Glomerular visceral epithelial cell (primary cell): ENCODE results near the gene PNO1.

ENCODE experiments used
- DNase-seq: peaks from one replicate; pipeline ENCODE4 v3.0.0-alpha.2; 2016; ENCODE audit errors: extremely low spot score

Gene PNO1

GRCh38 chr2:68193787-68194372, 36.2 kb downstream of the PNO1 start:
- DNase-seq, result peak; percentile 8

DNA sequence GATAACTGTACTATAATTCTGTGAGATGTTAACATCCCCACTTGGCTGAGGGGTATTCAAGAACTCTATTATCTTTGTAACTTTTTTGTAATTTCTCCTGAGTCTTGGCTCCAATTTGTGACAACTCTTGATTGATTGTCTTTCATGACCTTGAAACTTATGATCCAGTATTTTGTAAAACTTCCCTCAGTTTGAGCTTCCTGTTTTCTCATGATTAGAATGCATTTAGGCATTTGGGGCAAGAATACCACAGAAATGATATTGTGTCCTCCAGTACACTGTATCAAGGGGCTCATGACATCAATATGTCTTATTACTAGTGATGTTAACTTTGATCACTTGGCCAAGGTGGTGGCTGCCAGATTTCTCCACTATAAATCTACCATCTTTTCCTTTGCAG, 37.4 kb downstream of the PNO1 start:
- no peak for DNase-seq

DNA sequence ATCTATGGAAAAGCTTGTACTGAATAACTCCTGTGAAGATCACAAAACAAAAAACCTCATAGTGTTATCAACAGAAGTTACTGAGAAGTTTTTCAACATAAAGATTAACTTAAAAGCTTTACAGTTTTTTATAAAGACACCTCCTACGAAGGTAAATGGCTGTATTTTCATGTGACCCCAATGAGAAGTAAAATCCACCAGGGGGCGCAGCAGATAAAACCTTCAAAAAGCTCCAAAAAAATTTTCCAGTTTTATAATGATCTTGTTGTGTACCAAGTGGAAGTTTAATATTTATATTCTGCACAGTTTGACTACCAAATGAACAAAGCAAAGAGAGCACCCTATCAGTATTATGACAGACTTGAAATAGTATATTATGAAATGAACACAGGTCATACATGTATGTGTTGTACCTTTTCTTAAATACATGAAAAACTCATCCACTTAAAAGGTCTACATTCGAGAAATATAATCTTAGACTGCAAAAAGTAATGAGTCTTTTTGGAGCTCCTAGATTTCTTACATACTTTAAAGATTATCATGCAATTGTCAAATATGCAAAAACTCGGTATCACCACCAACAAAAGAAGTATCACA, 38.5 kb downstream of the PNO1 start:
- peak; percentile 31 for DNase-seq

GRCh38 chr2:68200157-68200787, 42.6 kb downstream of the PNO1 start:
- no peak for DNase-seq

- no peak for DNase-seq
Measured at GRCh38 chr2:68203587-68203986, 45.9 kb downstream of the PNO1 start.

GRCh38 chr2:68206793-68207192, 49.1 kb downstream of the PNO1 start:
- no peak for DNase-seq

GRCh38 chr2:68214381-68214780, 56.7 kb downstream of the PNO1 start:
- DNase-seq, result no peak

- no peak for DNase-seq
Measured at GRCh38 chr2:68216454-68217310, 59.0 kb downstream of the PNO1 start.

DNA sequence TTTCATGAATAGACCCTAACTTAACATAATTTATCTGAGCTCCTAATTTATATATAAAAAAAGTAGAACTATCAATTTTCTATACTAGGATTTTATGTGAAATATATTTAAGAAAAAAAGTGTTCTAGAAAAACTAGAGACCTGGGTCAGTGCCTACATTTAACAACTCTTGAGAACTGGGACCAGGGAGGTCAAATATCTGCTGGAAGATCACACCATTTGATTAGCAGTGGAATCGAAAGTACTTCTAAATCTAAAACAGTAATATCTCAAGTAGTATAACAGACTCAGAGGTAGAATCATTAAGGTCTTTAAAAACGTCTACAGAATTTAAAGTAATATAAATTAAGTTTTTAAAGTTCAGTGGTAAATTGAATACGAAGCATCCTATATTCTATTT, 60.0 kb downstream of the PNO1 start:
- DNase-seq, result no peak

GRCh38 chr2:68218343-68218901, 60.7 kb downstream of the PNO1 start:
- no peak for DNase-seq

DNA sequence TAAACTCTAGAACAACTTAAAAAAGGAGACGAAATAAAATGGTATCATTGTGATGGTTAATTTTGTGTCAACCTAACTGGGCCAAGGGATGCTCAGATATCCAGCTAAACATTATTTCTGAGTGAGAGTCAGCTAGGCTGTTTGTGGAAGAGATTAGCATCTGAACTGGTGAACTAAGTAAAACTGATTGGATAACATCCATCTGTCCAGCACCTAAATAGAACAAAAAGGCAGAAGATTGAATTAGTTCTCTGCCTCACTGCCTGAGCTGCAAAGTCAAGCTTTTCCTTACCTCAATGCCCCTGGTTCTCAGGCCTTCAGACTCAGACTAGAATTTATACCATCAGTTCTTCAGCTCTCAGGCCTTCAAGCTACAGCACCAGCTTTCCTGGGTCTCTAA, 64.6 kb downstream of the PNO1 start:
- DNase-seq, result no peak

GRCh38 chr2:68223419-68223818, 65.7 kb downstream of the PNO1 start:
- DNase-seq, result no peak

DNA sequence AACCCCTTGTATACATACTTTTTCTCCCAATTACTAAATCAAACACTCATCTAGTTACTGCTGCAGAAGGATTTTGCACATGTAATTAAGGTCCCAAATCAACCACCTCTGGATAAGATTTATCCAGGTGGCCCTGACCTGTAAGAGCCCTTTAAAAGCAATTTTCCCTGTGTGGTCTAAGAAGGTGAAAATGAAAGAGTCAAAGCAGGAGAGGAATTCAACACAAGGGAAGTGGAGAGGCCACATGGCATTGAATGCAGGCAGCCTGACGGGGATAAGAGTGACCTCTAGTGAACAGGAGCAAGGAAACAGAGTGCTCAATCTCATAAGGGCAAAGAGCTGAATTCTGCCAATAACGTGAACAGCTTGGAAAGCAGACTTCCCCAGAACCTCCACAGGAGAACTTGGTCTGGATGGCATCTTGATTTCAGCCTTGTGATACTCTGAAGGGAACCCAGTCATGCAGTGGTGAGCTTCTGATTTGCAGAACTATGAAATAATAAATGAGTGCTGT, 67.5 kb downstream of the PNO1 start:
- peak; percentile 37 for DNase-seq
